Measurements from ENCODE around the gene EPX. TPM values are rescaled to one million over a fixed set of nuclear protein-coding genes. Genes with fewer than 3 reads are reported as not detected.

The EPX gene
- total RNA-seq, 1 experiment from 2014 or later, result not detected

GRCh38 chr17:58195518-58196123 is 3.1 kb downstream of the EPX start:
- H3K9me3 ChIP-seq (ENCODE audit: control insufficient read depth in 1 of 2, insufficient read depth in 1 of 2, low read depth in 1 of 2, low read length in 2 of 2), result no peaks in the 10 kb centered on the region
- intact Hi-C loops (cut with micrococcal nuclease), result no loop called here
- H3K4me1 ChIP-seq (ENCODE audit: control insufficient read depth in 1 of 2, insufficient read depth in 2 of 2, low read length in 2 of 2), result peaks cover 0 to 9% of the 10 kb centered on the region in 2 experiments; a peak in 1 of 4 replicates
- POLR2A ChIA-PET, result interaction anchor here (0.6 kb wide), 1 partner anchor 19 kb away, joined by 10 read pairs; no protein-coding TSS in a partner anchor
- no peak overlapping the region for H3K27ac ChIP-seq (ENCODE audit: low read depth, low read length)
- RAD21 ChIA-PET (ENCODE audit: low non-redundant PET in 1 of 2, low total read pairs in 2 of 2, uncharacterized antibody in 2 of 2, unreplicated experiment in 2 of 2), result no interaction called here
- no peaks in the 10 kb centered on the region for H3K36me3 ChIP-seq (ENCODE audit: control insufficient read depth in 1 of 2, insufficient read depth in 2 of 2, low read length in 2 of 2)
- no peak overlapping the region for H3K4me2 ChIP-seq (ENCODE audit: low read length)
- no peaks in the 10 kb centered on the region for H3K9me2 ChIP-seq (ENCODE audit: insufficient read depth)
- TF ChIP-seq ZFX (IDR thresholded peaks at IDR 0.05), result no peak
- no peak for TF ChIP-seq SRF (IDR thresholded peaks at IDR 0.05; ENCODE audit: low read depth)
- TF ChIP-seq JUND (IDR thresholded peaks at IDR 0.05), result no peak
- no peak for TF ChIP-seq TCF7L2 (IDR thresholded peaks at IDR 0.05; ENCODE audit: borderline replicate concordance, extremely low read depth, insufficient read depth, insufficient read length)
- TF ChIP-seq, protein P1, sequence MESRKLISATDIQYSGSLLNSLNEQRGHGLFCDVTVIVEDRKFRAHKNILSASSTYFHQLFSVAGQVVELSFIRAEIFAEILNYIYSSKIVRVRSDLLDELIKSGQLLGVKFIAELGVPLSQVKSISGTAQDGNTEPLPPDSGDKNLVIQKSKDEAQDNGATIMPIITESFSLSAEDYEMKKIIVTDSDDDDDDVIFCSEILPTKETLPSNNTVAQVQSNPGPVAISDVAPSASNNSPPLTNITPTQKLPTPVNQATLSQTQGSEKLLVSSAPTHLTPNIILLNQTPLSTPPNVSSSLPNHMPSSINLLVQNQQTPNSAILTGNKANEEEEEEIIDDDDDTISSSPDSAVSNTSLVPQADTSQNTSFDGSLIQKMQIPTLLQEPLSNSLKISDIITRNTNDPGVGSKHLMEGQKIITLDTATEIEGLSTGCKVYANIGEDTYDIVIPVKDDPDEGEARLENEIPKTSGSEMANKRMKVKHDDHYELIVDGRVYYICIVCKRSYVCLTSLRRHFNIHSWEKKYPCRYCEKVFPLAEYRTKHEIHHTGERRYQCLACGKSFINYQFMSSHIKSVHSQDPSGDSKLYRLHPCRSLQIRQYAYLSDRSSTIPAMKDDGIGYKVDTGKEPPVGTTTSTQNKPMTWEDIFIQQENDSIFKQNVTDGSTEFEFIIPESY (IDR thresholded peaks at IDR 0.05; ENCODE audit: extremely low read depth, insufficient replicate concordance, low read length), result no peak
- no peak for TF ChIP-seq ATF3 (IDR thresholded peaks at IDR 0.05)
- no peak for TF ChIP-seq YY1 (IDR thresholded peaks at IDR 0.05; ENCODE audit: extremely low read depth, insufficient replicate concordance, low read depth, low read length)
- no peak for TF ChIP-seq EZH2 (IDR thresholded peaks at IDR 0.05)
- no peak for TF ChIP-seq ELF1 (IDR thresholded peaks at IDR 0.05; ENCODE audit: borderline replicate concordance, low read depth)
- no peak for TF ChIP-seq RAD21 (IDR thresholded peaks at IDR 0.05; ENCODE audit: low read depth)
- TF ChIP-seq POLR2A (IDR thresholded peaks at IDR 0.05; ENCODE audit: borderline replicate concordance, extremely low read depth, insufficient read depth, insufficient read length), result no peak
- no peak for TF ChIP-seq FOSL1 (IDR thresholded peaks at IDR 0.05; ENCODE audit: low read depth)
- no peak for TF ChIP-seq EGR1 (IDR thresholded peaks at IDR 0.05; ENCODE audit: low read depth)
- TF ChIP-seq POLR2AphosphoS5 (IDR thresholded peaks at IDR 0.05; ENCODE audit: low read depth, low read length), result no peak
- TF ChIP-seq CBX3 (IDR thresholded peaks at IDR 0.05; ENCODE audit: low read depth), result no peak
- no peak for TF ChIP-seq EZH2phosphoT487 (IDR thresholded peaks at IDR 0.05; ENCODE audit: borderline replicate concordance)
- ATAC-seq, result no peak
- H2AFZ ChIP-seq (ENCODE audit: low read depth, low read length, poor library complexity, severe bottlenecking), result no peak overlapping the region
- H3K9ac ChIP-seq (ENCODE audit: low read length), result no peak overlapping the region
- CTCF ChIA-PET, result interaction anchor here (0.8 kb wide), 1 partner anchor 253 kb away, joined by 3 read pairs; no protein-coding TSS in a partner anchor
- no peaks in the 10 kb centered on the region; the same call in 1 of the 2 replicates for H3K27me3 ChIP-seq (ENCODE audit: insufficient read depth, low read length)
- H4K20me1 ChIP-seq (ENCODE audit: insufficient read depth), result no peaks in the 10 kb centered on the region
- no TSS peak for BruUV-seq (replicated peaks)
- no peaks in the 10 kb centered on the region for H3K79me2 ChIP-seq (ENCODE audit: insufficient read depth, low read length)
- H3K4me3 ChIP-seq (replicated peaks in 1 of 2; ENCODE audit: low read depth in 1 of 2, low read length in 2 of 2), result no peak overlapping the region
- no peak for DNase-seq (ENCODE audit: low read depth, low spot score)
